A549 treated with GW870086 at 1 μM for 4 hours (cell line): ENCODE results near the gene TRIM21. TPM values are rescaled to one million over a fixed set of nuclear protein-coding genes. Genes with fewer than 3 reads are reported as not detected.

Experiments used
- total RNA-seq: library from RNA; stranded (reverse); fragments of 200-300 nt; extraction: Qiagen RNA extraction; gene quantifications from 5 replicates; pipeline ENCODE4 v1.2.3, GENCODE V29; 2022; ENCODE audit warnings: low read depth

Gene TRIM21
- total RNA-seq: 18.5 to 23.1 TPM (median 20.9 TPM) in 5 replicates

GRCh38 chr11:4393209-4393857 lies at the start of gene TRIM21:
TRIM21 (minus strand) TSS chr11:4393702; CDS start chr11:4390409, 3,293 bp downstream.

GRCh38 chr11:4368286-4368685 lies 25.2 kb downstream of the TRIM21 start, which contains the start of gene OR52B4:
OR52B4 (minus strand) TSS chr11:4368386; CDS start chr11:4368295, 91 bp downstream.

Other genes starting within 250 kb of the TRIM21 start
- not detected in 5 replicates for gene OR52B4, start 25.3 kb downstream of the TRIM21 start, total RNA-seq
- gene OR52K2, start 55.6 kb upstream of the TRIM21 start, total RNA-seq: not detected in 5 replicates
- gene OR52K1, start 88.9 kb upstream of the TRIM21 start, total RNA-seq: not detected in 5 replicates
- gene OR52M1, start 151.5 kb upstream of the TRIM21 start, total RNA-seq: not detected in 5 replicates
- gene OR52I2, start 188.0 kb upstream of the TRIM21 start, total RNA-seq: not detected in 5 replicates
- gene OR52I1, start 200.3 kb upstream of the TRIM21 start, total RNA-seq: not detected in 5 replicates
- 8.1 to 10.0 TPM (median 9.6 TPM) in 5 replicates for gene TRIM68, start 214.5 kb upstream of the TRIM21 start, total RNA-seq
- gene OR51D1, start 243.8 kb upstream of the TRIM21 start, total RNA-seq: not detected in 5 replicates